ENCODE data around the gene NDUFB11.

The NDUFB11 gene

DNA sequence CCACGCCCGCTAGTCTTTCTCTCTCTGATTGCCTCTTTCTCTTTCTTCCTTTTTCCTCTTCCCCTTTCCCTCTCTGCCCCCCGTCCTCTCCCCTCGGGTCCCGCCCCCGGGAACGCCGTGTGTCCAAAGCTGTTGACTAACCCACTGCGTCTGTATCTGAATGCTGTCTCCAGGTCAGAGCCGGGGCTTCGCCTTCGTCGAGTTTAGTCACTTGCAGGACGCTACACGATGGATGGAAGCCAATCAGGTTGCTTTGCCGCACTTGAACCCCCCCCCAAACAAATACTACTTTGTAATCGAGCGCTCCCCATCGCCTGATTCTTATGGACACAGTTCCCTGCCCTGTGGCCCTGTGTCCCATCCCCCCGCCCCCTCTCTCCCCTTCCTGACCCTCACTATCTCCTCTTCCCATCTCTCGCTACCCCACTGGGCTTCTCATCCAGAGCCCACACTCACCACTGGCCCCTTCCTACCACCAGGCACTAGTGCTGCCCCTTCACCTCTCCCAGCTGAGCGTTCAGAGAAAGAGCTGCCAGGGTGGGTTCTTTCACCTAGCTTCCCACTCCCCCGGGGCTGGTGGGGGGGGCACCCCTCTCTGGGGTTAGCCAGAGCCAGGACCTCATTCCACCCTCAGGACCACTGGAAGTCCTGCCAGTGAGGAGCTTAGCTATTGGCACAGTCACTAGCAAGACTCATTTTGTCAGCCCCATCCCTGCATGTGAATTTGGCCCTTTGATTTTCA lies 30.5 kb upstream of the NDUFB11 start:
- DNase-seq (ENCODE audit: low read depth), result no peak

DNA sequence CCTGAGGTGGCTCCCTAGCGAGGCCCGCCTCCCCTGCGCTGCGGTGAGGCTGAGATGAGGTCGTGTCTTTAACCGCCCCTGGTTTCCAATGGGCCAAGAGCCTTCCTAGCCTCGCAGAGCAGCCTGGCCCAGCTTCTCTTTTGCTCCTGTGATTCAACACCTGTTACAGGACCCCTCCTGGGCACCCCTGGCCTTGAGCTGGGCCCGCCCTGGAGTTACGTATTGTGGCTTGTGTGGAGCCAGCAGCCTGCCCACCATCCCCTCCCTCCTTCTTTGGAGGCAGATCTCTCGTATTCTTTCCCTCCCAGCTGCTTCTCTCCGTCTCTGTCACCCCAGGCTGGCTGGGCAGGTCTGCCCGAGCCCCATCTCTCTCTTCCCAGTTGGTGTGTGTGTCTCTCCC lies 29.9 kb upstream of the NDUFB11 start:
- DNase-seq (ENCODE audit: low read depth), result no peak

DNA sequence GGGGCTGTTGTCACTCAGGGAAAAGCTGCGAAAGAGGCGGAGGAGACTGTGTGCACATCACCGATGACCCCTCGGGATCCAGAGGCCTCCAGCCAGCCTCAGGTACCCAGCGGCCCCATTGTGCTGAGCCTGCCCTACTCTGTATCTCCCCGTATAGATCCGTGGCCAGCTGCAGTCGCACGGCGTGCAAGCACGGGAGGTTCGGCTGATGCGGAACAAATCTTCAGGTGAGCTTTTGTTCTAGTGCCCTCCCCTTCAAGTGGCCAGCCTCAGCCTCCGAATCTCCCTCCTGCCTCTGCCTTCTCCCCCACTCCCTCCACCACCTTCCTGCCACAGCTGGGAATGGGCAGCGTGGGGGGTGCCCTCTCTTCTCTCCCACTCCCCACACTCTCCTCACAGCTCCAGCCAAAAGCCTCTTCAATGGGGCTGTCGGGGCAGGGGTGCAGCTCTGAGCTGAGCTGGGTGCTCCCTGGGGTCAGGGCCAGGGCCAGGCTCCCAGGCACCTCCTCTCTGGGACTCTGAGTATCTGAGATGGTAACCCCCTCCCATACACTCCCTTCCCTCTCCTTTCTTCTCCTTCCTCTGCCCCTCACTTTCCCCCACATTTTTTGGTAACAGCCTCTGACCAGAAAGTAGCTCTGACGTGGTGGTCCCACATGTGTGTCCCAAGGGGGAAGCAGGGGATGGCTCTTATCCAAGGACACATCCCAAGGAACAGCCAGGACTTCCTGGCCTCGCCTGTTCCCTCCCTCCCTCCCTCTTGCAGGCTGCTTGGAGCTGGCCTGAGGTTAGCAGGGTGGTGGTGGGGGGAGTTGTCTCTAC lies 28.7 kb upstream of the NDUFB11 start:
- no peak for DNase-seq (ENCODE audit: low read depth)

DNA sequence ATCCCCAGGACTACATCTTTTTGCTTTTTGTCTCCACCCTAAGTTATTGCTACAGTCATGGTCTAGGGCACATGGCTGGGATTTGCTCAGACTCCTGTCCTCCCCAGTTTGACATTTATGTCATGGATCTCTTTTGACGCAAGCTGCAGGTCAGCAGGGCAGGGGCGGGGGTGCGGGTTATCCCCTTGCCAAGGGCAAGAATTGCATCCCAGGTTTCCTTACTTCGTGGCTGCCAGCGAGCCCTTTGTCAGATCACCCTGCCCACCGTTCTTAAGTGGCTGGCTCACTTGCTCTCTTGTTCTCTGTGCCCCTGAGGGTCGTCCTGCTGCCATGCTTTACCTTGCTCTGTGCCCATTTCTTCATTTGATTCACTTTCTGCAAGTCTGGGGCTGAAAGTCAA lies 28.0 kb upstream of the NDUFB11 start:
- no peak for DNase-seq (ENCODE audit: low read depth)

DNA sequence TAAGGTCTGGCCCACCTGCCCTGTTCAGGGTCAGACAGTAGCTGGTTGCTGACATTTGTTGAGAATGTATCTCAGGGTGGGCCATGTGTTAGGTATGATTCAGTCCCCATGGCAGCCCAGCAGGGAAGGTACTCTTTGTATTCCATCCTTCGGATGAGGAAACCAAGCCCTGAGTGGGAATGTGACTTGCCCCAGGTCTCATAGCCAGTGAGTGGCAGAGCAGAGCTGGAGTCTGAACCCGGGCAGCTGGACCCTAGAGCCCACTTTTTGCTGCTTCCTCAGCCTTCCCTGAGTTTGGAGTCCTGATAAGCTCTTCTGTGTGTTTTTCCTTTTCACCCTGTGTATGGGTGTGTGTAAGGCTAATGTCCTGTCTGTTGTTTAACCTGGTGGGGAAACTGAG lies 27.5 kb upstream of the NDUFB11 start:
- no peak for DNase-seq (ENCODE audit: low read depth)

DNA sequence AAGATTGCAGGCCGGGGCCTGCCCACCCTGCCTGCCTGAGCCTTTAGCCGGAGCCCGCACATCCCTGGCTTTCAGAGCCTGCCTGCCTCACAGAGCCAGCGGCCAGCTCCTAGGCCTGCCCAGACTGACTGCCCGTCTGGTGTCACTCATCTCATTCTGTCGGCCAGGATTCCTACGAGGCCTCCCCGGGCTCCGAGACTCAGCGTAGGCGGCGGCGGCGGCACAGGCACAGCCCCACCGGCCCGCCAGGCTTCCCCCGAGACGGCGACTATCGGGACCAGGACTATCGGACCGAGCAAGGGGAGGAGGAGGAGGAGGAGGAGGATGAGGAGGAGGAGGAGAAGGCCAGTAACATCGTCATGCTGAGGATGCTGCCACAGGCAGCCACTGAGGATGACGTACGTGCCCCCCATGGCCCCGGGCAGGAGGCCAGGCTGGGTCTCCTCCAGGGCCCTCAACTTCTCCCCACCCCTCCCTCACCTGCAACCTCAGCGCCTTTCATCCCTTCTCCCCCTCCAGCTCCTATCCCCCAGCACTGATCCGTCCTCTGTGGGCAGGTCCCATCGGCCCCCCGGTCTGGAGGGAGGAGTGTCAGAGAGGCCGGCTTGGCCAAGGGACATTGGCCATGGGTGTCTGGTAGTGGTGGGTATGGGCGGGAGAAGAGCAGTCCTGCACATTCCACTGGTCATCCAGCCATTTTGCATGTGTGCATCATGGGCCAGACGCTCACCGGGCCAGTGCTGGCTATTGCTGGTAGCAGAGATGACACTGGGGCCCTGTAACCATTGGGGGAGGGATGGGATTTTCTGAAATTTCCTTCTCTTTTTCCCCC lies 26.6 kb upstream of the NDUFB11 start:
- DNase-seq (ENCODE audit: low read depth), result no peak

DNA sequence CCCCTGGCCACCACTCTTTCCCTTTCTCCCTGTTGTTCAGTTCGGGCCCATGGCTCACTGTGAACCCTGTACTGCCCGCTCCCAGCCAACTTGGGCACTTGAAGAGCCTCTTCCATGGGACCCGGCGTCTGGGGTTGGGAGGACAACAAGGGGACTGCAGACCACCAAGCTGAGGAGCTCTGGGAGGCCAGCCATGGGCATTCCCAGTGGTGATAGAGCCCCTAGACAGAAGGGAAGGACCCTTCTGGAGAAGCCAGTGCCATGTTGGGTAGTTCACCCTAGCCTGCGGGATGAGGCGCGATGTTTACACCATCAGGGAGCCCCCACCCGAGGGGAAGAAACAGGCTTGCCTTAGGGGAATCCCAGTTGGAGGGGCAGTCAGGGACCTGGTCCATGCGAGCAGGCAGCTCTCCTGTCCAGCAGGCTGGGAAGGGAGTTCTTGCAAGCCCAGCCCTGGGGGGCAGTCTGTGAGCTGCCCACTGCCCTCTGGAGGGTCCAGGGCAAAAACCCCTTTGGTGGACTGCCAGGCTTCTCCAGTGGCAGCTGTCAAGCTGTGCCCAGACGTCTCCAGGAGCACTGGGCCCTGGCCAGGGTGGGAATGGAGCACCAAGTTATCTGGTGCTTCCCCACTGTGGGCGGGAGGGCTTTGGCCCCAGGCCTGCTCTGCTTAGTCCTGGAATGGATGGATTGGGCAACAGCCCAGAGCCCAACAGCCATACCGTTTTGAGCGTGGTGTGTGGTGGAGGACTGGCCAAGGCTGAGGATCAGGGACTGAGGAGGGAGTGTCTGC lies 25.4 kb upstream of the NDUFB11 start:
- DNase-seq (ENCODE audit: low read depth), result no peak

DNA sequence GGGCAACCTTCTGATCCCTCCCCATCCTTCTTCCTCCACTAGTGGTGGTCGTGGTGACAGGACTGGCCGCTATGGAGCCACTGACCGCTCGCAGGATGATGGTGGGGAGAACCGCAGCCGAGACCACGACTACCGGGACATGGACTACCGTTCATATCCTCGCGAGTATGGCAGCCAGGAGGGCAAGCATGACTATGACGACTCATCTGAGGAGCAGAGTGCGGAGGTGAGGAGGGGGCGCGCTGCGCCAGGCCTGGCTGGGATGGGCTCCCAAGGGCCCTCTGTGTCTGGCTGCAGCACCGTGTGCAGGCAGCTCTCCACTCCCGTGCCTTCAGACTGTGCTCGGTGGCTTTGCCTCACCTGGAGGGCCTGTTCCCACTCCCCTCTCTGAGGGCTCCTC lies 24.8 kb upstream of the NDUFB11 start:
- no peak for DNase-seq (ENCODE audit: low read depth)

DNA sequence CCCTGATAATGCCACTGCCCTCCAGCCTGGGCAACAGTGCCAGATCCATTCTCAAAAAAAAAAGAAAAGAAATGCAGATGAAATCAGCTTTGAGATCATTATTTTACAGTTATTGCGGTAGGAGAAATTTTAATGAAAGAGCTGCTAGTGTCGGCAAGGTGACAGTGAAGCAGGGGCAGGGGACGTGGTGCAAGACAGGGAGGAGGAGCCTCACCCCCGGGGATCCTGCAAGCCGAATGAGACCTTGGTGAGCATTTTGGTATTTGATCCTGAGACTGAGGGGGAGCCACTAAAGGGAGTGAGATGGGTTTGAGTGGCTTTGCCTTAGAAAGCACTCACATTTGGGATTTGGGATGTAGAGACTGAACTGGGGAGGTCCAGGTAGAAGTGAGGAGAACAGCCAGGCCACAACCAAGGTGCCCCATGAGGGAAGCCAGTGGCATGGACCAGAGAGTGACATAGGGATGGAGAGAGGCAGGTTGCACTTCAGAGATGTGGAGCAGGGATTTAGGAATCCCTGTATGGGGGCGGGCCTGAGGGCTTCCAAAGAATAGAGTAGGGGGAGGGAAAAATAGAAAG lies 24.1 kb upstream of the NDUFB11 start:
- no peak for DNase-seq (ENCODE audit: low read depth)

DNA sequence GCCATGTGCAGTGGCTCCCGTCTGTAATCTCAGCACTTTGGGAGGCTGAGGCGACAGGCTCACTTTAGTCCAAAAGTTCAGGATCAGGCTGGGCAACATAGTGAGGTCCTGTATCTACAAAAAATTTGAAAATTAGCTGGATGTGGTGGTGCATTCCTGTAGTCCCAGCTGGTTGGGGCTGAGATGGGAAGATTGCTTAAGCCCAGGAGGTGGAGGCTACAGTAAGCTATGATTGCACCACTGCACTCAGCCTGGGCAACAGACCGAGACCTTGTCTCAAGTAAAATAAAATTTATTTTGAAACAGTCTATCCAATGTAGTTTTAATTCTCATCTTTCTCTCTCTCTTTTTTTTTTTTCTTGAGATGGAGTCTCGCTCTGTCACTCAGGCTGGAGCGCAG lies 21.6 kb upstream of the NDUFB11 start:
- no peak for DNase-seq (ENCODE audit: low read depth)

DNA sequence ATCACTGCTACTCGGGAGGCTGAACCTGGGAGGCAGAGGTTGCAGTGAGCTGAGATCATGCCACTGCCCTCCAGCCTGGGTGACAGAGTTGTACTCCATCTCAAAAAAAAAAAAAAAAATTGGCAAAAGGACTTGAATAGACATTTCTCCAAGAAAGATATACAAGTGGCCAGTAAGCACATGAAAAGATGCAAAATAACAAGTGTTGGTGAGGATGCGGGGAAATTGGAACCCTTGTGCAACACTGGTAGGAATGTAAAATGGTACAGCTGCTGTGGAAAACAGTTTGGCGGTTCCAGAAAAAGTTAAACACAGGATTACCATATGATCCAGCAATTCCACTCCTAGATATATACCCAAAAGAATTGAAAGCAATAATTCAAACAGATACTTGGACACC lies 19.9 kb upstream of the NDUFB11 start:
- no peak for DNase-seq (ENCODE audit: low read depth)

DNA sequence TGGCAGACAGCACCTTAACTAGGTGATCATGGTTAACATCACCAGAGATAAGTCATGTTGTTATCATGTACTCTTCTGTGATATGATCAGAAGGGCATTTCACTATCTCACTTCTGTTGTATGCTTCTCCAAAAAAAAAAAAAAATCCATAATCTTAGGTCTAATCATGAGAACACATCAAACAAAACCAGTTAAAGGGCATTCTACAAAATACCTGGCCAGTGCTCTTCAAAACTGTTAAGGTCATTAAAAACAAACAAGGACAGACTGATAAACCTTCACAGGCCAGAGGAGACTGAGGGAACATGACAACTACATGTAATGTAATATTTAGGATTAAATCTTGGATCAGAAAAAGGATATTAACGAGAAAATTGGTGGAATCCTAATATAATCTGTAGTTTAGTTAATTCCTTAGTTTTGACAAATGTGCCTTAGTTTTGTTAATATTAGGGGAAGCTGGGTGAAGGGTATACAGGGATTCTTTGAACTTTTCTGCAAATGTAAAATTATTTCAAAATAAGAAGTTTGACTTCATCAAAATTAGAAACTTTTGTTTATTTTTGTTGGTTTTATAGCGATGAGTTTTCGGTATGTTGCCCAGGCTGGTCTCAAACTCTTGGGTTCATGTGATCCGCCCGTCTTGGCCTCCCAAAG lies 18.6 kb upstream of the NDUFB11 start:
- no peak for DNase-seq (ENCODE audit: low read depth)

DNA sequence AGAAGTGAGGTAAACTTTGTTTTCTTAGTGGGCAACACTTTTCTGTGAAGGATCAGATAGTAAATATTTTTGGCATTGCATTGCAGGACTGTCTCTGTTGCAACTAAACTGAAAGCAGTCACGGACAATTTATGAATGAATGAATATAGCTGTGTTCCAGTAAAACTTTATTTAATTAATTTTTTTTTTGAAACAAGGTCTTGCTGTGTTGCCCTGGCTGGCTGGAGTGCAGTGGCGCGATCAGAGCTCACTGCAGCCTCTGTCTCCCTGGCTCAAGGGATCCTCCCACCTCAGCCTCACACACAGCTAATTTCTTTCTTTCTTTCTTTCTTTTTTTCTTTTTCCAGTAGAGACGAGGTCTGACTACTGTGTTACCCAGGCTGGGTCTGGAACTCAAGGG lies 16.3 kb upstream of the NDUFB11 start:
- DNase-seq (ENCODE audit: low read depth), result no peak

DNA sequence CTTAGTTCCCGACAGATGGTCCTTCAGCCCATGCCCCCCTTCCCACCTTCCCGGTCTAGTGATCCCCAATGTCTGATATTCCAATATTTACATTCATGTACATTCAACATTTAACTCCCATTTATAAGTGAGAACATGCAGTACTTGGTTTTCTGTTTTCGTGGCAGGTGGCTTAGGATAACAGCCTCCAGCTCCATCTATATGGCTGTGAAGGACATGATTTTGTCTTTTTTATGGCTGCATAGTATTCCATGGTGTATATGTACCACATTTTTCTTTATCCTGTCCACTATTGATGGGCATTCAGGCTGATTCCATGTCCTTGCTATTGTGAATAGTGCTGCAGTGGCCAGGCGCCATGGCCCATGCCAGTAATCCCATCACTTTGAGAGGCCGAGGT lies 14.3 kb upstream of the NDUFB11 start:
- no peak for DNase-seq (ENCODE audit: low read depth)

DNA sequence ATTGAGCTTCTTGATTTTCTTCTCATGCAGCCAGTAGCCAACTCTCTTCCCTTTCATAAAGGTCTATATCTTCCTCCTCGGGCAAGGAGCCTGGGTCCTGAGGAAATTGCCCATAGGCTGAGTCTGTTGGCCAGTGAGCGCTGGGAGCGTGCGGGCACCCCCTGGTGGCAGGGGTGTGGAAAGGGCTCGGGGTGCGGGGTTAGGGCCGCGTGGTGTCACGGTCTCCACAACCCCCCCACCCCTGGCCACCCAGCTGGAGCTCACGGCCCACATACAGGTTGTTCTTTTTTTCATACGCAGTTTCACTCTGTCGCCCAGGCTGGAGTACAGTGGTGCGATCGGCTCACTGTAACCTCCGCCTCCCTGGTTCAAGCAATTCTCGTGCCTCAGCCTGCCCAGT lies 13.6 kb upstream of the NDUFB11 start:
- no peak for DNase-seq (ENCODE audit: low read depth)

DNA sequence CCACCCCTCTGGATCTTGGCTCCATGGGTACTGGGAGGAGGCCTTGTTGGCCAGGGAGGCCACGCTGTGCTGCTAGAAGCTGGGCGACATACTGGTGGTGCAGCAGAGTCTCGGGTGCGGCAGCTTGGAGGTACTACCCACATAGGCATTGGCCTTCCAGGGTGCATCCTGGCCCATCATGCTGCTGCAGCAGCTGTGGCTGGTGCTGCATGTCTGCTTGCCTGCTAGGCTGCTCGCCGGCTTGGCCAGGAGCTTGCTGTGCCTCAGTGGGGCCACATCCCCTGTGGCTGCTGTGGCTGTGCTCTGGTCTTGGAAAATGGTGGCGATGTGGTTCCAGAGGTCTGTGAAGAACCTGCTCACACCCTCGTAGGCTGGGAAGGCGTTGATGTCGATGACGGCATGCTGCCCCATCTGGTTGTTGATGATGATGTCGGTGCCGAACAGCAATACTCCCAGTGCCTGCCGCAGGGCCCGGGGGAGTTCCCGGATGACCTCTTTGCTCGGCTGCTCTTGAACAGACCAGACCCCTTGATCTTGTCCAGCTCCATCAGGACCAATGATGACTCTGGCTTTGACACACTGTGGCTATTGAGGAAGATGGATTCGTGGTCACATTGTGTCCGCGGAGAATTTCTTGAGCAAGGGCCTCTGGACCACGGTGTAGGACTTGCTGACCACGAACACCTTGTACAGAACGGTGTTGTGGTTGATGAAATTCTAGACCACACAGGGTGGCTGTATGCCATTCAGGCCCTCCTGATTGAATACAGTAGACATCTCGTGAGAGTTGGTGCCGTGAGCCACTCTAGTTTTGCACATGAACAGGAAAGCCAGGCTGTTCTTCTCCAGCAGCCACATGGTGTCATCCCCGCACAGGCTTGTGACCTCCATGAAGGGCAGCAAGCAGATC lies 12.4 kb upstream of the NDUFB11 start:
- no peak for DNase-seq (ENCODE audit: low read depth)

DNA sequence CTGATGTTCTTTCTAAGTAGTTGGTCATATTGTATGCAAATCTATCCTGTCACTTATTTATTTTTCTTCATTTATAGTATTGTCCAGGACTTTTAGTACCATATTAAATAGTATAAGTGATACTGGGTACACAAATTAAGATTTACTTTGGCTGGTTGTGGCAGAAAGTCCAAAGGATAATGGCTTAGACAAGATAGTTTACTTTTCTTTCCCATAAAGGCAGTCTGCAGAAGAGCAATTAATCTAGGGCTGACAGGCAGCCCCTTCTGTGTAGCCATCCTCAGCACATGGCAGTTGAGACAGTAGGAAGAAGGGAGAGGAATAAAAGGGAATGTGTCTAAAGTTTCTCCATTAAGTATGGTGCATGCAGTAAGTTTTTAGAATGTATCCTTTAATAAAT lies 6.9 kb upstream of the NDUFB11 start:
- DNase-seq (ENCODE audit: low read depth), result no peak

DNA sequence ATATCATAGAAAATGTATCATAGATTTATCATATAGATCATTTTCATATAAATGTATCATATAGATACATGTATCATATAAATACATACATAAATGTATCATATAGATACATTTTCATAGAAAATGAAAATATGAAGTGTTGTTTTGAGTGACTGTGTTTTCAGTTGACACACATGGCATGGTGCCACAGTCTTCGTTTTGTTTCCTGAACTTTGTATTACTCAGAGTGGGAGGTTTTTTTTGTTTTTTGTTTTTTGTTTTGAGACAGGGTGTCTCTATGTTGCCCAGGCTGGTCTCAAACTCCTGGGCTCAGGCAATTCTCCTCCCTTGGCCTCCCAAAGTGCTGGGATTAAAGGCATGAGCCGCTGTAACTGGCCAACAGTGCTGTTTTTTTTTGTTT lies 4.4 kb upstream of the NDUFB11 start:
- no peak for DNase-seq (ENCODE audit: low read depth)

DNA sequence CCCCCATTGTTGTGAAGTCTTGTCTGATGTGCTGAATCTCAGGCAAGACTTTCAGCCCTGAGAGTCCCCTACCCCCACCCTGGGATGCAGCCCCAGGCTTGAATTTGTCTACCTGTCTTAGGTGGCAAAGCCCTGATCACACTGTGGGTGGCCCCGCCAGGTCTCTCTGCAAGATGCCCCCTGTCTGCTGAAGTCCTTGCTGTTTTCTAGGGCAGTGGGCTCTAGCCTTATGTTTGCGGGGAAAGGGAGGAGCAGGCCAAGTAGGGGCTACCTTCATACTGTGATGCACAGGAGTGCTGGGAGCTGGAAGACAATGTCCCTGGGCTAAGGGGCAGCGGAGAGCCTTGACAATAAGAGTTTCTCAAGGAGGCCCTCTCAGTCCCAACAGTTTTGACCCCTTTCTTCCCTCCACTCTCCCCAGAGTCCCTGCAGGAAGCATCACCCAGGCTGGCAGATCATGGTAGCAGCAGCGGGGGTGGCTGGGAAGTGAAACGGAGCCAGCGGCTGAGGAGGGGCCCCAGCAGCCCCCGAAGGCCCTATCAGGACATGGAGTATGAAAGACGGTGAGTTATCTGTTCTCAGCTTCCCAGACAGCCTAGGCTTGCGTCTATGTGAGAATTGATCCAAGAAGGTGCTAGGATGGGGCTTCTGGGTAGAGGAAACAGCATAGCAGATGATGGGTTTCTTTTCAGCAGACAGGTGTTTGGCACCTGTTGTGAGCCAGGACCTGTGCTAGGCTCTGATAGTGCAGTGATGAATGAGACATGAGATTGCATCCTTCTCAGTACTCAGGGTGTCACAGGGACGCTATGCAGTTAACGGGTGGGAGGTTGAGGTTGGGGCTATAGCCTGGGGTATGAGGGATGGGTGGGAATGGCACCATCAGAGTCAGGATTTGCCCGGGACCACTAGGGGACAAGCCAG lies 2.7 kb upstream of the NDUFB11 start:
- no peak for DNase-seq (ENCODE audit: low read depth)
